ENCODE measurements around the gene CCDC188. TPM values are rescaled to one million over a fixed set of nuclear protein-coding genes. Genes with fewer than 3 reads are reported as not detected.

Gene CCDC188
- total and polyA plus RNA-seq, 8 donors: 0.10 to 40.8 (median 0.76) TPM; not detected in 1

DNA sequence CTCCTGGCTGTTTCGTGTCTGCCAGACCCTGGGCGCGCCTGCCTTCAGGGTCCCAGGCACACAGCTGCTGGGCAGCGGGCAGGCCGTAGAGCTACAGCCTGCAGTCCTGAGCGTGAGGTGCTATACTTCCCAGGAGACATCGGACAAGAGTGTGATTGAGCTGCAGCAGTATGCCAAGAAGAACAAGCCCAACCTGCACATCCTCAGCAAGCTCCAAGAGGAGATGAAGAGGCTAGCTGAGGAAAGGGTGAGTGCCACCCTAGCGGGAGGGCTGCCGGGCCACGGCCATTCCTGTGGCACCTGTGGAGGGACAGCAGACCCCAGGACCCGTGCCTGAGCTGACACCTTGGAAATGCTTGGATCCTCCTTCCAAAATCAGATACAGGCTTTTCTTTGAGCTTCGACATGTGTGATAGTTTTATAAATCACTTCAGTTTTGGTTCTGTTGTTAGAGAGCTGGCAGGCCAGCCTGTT is 42.1 kb downstream of the CCDC188 start:
- H3K36me3 ChIP-seq: peaks cover 84 to 100% (median 99%) of the 10 kb centered on the region in 4 donors
- no peaks in the 10 kb centered on the region for H3K27me3 ChIP-seq
- H3K27ac ChIP-seq: no peak overlapping the region
- DNase-seq: no peak
- TF ChIP-seq POLR2A (IDR thresholded peaks at IDR 0.05): no peak
- TF ChIP-seq, protein P1, sequence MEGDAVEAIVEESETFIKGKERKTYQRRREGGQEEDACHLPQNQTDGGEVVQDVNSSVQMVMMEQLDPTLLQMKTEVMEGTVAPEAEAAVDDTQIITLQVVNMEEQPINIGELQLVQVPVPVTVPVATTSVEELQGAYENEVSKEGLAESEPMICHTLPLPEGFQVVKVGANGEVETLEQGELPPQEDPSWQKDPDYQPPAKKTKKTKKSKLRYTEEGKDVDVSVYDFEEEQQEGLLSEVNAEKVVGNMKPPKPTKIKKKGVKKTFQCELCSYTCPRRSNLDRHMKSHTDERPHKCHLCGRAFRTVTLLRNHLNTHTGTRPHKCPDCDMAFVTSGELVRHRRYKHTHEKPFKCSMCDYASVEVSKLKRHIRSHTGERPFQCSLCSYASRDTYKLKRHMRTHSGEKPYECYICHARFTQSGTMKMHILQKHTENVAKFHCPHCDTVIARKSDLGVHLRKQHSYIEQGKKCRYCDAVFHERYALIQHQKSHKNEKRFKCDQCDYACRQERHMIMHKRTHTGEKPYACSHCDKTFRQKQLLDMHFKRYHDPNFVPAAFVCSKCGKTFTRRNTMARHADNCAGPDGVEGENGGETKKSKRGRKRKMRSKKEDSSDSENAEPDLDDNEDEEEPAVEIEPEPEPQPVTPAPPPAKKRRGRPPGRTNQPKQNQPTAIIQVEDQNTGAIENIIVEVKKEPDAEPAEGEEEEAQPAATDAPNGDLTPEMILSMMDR (IDR thresholded peaks at IDR 0.05): no peak
- no peak for TF ChIP-seq POLR2AphosphoS5 (IDR thresholded peaks at IDR 0.05)
- TF ChIP-seq EP300 (IDR thresholded peaks at IDR 0.05): no peak
- intact Hi-C loops (cut with DNase I; ENCODE audit: low total_unique reads): no loop called here
- H3K4me3 ChIP-seq: no peak overlapping the region
- 85 to 94% (median 87%) methylated on average over 6 to 12 of the region's 12 CpGs for WGBS, 5 donors
- H3K9me3 ChIP-seq: no peaks in the 10 kb centered on the region
- H3K4me1 ChIP-seq: peaks cover 0 to 16% (median 11%) of the 10 kb centered on the region in 4 donors

DNA sequence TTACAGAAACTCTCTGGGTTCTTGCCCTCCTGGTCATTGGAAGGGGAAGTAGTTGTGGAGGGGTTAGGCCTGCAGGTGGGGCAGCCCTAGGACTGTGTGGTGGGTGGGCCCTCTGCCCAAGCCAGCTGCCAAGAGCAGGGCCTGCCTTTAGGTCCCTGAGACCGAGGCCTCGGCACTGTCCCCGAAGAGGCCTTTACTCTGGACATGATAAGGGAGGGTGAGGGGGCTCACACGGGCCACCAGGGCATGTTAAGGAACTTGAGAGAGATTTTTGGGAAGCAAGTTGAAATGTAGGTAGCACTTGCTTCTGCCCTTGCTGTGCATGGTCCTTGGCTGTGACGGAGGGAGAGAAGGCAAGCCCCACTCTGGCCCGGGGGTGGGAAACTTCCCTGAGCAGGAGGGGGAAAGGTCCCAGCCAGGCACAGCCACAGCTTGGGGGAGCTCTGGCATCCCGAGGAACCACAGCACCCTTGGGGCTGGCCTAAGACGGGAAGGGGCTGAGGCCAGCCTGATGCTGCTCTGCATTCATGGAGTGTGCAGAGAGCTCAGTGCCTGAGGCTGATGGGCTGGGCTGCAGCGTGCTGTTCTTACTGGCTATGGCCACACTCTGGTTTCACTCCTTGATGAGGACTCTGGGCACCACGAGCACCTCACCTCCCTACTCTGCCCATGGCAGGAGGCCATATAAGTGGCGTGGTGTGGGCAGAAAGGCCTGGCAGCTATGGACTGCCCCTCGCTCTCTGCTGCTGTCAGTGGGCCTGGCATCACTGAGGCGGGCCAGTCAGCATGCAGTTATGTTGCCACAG is 42.7 kb downstream of the CCDC188 start:
- Histone ChIP-seq H3K4me1 (peaks cover 0 to 14% (median 10%) of the 10 kb centered on the region in 4 donors), H3K27ac (no peak overlapping the region), H3K4me3 (no peak overlapping the region), H3K36me3 (peaks cover 78 to 100% (median 99%) of the 10 kb centered on the region in 4 donors), H3K27me3 (no peaks in the 10 kb centered on the region), H3K9me3 (no peaks in the 10 kb centered on the region)
- intact Hi-C loops (cut with DNase I; ENCODE audit: low total_unique reads): no loop called here
- TF ChIP-seq EP300 (IDR thresholded peaks at IDR 0.05) (no peak), POLR2AphosphoS5 (IDR thresholded peaks at IDR 0.05) (no peak), POLR2A (IDR thresholded peaks at IDR 0.05) (no peak)
- TF ChIP-seq, protein P1 (IDR thresholded peaks at IDR 0.05): no peak
- DNase-seq: no peak
- WGBS, 5 donors: 72 to 87% (median 81%) methylated on average over 10 to 13 of the region's 13 CpGs

DNA sequence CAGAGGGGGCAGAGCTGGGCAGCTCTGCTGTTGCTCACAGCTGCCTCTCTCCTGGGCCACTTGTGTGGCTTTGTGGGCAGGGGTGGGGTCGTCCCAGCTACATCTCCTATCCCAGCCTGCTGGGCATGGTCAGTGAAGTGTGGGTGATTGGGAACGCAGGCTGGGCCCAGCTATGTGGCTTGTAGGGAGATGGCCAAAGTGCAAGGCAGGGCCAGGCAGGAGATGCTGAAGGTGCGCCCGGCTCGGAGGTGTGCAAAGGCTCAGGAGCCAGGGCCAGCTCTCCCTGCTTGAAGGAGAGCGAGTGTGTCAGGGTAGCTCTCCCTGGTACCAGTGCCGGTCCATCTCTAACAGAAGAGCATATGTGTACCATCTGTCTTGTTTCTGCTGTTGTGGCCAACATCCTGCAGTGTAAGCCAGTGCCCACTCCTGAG is 43.4 kb downstream of the CCDC188 start:
- DNase-seq: no peak
- peaks cover 78 to 100% (median 98%) of the 10 kb centered on the region in 4 donors for H3K36me3 ChIP-seq
- intact Hi-C loops (cut with DNase I; ENCODE audit: low total_unique reads): no loop called here
- WGBS, 5 donors: 86 to 97% (median 93%) methylated on average over 6 to 7 of the region's 7 CpGs
- H3K4me3 ChIP-seq: no peak overlapping the region
- H3K27ac ChIP-seq: no peak overlapping the region
- H3K9me3 ChIP-seq: no peaks in the 10 kb centered on the region
- peaks cover 0 to 13% (median 8%) of the 10 kb centered on the region in 4 donors for H3K4me1 ChIP-seq
- no peaks in the 10 kb centered on the region for H3K27me3 ChIP-seq
- TF ChIP-seq POLR2A (IDR thresholded peaks at IDR 0.05) (no peak), EP300 (IDR thresholded peaks at IDR 0.05) (no peak), POLR2AphosphoS5 (IDR thresholded peaks at IDR 0.05) (no peak)
- TF ChIP-seq, protein P1 (IDR thresholded peaks at IDR 0.05): no peak

DNA sequence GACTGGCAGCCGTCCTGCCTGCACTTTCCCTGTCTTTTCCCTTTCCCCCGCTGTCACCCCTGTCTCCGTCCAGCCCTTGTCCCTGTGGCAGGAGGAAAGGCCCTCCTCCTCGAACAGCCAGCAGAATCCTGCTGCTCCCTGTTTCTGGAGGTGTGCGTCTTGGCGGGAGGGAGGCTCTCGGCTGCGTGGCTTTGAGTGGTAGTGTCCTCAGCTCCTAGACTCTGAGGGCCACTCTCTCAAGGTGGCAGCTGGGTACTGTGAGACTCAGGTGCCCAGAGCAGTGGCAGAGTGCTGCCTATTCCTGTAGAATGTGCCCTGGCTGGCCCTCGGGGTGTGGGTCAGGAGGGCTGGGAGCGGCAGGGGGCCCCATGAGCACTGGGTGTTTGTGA is 44.0 kb downstream of the CCDC188 start:
- TF ChIP-seq EP300 (IDR thresholded peaks at IDR 0.05) (no peak), POLR2A (IDR thresholded peaks at IDR 0.05) (no peak), POLR2AphosphoS5 (IDR thresholded peaks at IDR 0.05) (no peak)
- TF ChIP-seq, protein P1 (IDR thresholded peaks at IDR 0.05): no peak
- H3K27me3 ChIP-seq: no peaks in the 10 kb centered on the region
- H3K4me3 ChIP-seq: no peak overlapping the region
- H3K4me1 ChIP-seq: peaks cover 0 to 7% (median 2%) of the 10 kb centered on the region in 4 donors
- H3K27ac ChIP-seq: no peak overlapping the region
- no peak for DNase-seq
- H3K36me3 ChIP-seq: peaks cover 73 to 100% (median 98%) of the 10 kb centered on the region in 4 donors
- 90 to 100% (median 94%) methylated on average over 9 to 10 of the region's 10 CpGs for WGBS, 5 donors
- H3K9me3 ChIP-seq: no peaks in the 10 kb centered on the region
- intact Hi-C loops (cut with DNase I; ENCODE audit: low total_unique reads): no loop called here
